GM21381 (cell line): ENCODE data around the gene EIF4A3.

Experiments
- ATAC-seq: cut with Tn5 transposase; IDR thresholded peaks from one replicate; pipeline ENCODE4 v1.9.1; 2021; ENCODE audit warnings: mild to moderate bottlenecking, moderate library complexity; ENCODE audit not compliant: unreplicated experiment

Gene EIF4A3

DNA sequence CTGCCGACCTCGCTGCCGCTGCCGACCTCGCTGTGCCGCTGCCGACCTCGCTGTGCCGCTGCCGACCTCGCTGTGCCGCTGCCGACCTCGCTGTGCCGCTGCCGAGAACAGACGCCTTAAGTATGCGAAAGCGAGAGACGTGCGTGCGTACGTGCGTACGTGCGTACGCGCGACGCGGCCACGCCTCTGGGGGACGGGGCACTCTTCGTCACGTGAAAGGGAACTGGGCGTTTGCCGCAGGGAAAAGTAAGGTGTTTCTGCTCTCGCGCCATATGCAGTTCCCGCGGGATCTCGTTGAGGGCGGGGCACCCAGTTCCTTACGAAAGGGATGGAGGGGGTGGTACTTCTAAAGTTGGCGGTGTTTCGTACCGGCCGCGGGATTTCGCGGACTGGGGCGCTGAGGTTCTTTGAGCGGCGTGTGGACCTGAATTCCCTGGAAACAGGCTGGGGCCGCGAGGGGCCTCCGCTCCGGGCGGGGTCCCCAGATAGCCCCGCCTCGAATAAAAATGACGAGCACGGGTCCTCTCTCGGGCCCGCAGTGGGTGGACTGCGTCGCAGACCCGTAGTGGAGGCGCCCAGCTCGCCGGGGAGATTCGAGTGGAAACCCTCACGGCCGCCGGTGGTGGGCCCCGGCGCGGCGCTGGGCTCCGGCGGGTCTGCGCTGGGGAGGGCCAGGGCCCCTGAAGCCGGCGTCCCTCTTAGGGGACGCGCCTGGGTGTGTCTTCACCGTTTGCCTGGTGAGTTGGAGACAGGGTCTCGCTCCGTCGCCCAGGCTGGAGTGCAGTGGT, at the start of gene EIF4A3:
Gene EIF4A3 (minus strand): TSS at position 94 of the 788 bp plus-strand sequence. CDS start 167 bp downstream, outside the sequence.
- peak; percentile 74 for ATAC-seq

DNA sequence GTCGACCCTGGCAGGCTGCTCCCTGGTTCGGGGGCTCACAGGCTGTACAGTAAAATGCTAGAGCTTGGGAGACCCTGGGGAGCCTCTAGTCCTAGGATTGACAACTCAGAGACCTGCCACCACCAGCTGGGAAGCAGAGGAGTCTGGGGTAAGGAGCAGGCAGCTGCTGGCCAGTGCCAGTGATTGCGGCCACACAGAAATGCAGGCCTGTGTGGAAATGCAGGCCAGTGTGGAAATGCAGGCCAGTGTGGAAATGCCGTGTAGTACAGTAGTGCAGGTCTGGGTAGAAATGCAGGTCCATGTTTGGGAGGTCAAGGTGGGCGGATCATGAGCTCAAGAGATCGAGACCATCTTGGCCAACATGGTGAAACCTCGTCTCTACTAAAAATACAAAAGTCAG, 49.7 kb upstream of the EIF4A3 start:
- ATAC-seq = no peak

DNA sequence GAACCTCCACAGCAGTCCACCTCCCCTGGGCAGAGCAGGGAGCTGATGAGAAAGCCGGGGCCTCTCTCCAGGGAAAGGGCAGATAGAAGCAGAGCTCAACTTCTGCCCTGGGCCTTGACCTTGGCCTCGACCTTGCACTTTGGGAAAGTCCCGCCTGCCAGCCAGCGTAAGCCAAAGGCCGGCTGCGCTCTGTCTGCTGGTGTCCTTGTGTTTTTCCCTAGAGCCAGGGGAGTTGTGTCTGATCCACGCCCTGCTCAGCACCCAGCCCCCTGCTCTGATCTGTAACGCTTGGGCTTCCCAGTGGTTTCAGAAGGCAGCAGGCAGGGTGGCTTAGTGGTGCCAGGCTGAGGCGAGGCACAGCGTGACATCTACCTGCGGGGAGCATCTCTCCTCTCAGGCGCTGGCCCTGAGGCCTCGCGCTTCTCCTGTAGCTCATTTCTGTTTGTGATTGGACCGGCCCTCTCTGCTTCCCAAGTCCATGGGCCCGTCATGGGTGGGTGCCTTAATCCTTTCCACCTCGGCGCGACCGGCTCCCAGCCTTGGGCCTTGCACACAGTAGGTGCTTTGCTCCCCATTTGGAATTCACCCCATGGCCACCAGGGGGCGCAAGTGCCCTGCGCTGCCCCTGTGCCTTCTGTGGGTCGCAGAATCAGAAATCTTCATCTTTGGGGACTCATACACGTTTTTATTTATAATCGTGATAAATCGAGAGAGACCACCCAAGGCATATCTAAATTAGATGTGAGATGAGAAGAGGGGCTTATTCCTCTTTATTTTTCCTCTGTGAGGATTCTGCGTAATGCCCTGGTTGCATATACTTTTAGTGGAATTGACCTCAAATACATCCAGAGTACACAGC, 49.0 kb upstream of the EIF4A3 start:
- no peak for ATAC-seq

DNA sequence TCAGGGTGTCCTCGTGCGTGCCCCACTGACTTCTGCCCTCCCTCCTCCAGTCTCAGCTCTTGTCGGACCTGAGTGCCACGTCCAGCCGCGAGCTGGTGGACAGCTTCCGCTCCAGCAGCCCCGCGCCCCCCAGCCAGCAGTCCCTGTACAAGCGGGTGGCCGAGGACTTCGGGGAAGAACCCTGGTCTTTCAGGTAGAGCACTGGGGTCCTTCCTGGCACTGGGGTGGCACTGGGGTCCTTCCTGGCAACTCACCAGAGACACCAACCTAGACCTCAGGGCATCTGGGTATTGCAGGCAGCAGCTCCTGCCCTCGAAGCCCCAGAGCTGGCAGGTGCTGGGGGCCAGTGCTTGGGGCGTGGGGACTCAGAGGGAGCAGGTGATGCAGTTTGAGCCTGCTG, 48.2 kb upstream of the EIF4A3 start:
- no peak for ATAC-seq

DNA sequence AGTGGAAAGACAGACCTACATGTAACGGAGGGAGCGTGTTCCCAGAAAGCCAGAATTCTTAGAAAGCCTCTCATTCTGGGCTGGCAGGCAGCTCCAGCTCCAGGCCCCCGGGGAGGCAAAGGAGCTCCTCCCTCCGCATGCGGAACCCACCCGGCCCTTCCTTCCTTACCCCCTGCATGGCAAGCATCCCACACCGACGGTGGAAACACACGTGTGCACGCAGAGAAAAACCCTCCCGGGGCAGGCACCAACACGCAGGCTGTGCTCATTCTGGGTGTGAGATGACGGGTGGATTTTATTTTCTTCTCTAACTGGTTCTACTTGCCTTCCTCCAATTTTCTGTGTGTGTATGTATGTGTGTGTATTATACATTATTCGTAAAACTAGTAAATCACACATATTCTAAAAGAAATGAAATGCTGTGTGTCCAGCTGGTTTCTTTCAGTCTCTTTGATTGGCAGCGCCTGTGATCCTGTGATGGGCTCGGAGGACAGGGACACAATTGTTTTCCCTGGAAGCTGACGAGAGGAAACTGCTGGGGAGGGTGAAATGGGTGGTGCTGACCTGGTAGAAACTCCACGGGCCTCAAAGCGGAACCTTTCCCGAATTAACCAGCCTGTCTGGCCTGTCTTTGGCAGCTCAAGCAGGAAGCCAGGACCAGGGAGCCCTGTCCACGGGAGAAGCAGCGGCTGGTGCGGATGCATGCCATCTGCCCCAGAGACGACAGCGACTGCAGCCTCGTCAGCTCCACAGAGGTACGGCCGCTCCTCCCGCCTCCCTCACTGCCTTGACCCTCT, 45.1 kb upstream of the EIF4A3 start:
- ATAC-seq = no peak

DNA sequence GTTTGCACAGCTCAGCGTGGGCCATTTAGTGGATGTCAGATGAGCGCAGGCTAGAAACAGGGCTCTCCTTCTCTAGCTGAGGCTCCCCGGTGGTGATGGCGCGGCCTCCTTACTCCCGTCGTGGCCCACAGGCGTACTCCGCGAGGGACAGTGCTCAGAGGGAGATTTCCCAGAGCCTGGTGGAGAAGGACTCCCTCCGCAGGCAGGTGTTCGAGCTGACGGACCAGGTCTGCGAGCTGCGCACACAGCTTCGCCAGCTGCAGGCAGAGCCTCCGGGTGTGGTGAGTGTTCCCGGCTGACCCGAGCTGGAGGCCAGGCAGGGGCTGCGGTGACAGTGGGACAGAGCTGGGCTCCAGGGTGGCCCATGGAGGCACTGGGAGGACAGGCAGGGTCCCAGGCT, 44.3 kb upstream of the EIF4A3 start:
- no peak for ATAC-seq

DNA sequence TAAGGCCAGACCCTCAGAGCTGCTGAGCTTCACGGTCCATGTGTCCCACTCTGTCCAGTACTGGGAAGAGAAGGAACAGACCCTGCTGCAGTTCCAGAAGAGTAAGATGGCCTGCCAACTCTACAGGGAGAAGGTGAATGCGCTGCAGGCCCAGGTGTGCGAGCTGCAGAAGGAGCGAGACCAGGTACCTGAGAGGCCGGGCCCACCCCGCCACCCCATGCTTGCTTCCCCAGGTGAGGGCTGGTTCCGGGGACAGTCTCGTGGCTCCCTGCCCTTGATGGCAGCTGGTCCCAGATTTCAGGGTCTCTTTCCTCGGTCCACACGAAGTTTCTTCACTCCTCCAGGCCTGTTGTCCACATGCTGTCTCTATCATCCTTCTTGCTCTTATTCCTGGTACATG, 43.8 kb upstream of the EIF4A3 start:
- no peak for ATAC-seq

DNA sequence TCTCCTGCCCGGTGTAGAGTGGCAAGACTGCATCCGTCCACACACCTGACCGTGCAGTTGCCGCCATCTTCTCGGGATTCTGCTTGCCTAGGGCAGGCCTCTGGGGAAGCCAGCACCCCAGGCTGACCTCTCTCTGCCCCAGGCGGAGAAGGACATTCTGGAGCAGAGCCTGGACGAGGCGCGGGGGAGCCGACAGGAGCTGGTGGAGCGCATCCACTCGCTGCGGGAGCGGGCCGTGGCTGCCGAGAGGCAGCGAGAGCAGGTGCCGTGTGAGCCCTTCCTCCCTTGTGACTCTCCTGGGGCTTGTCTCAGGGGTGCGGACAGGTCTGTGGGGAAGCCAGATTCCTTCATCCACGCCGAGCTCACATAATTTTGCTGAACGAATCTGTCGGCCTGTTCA, 42.7 kb upstream of the EIF4A3 start:
- ATAC-seq = no peak

DNA sequence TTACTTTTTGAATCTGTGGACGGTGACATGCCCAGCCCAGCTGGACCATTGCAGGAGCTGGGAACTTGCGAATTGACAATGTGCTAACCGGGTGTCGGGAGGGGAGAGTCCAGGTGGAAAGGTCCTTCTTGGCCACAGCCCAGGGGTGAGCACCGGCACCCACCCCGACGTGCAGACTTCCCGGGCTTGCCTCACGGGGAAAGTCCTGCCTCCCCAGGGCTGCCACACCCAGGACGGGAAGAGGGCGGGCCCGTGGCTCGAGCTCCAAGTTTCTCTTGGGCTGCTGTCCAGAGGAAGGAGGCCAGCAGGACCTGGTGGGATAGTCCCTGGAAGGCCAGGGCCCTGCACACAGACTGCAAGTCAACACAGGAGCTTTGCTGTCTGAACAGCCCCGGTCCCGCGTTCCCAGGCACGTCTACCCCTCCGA, 40.6 kb upstream of the EIF4A3 start:
- ATAC-seq = no peak

DNA sequence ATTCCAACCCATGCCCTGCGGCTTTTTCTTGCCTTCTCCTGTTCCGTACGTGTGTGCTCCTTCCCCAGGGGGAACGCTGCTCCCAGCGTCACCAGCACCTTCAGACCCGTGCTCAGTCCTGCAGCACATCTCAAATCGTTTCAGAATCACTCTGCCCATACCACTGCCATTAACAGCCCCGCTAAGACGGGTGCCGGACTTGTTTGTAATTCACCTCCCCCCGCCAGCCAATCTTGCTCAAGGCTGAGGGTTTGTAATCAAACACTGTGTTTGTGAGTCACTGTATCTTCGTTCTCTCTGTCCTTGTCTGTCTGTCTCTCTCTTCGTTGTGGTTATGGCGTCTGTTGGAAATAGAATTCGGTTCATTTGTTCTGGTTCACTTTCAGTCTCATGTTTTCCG, 40.2 kb upstream of the EIF4A3 start:
- ATAC-seq = no peak

DNA sequence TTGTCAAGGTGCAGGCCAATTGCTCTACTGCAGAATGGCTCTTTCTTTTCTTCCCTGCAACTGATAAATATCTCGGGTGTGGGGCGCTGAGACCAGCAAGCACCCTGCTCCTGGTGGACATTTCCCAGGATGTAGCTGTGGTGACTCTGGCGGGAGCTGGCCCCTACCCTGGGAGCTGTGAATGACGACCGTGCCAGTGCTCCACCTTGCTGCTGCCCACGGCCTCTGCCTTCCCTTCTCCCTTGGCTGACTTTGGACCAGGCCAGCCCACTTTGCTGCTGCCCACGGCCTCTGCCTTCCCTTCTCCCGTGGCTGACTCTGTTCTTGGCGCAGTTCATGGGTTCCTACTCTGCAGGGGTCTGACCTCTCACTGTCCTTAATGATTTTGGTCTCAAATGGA, 39.0 kb upstream of the EIF4A3 start:
- ATAC-seq = no peak

DNA sequence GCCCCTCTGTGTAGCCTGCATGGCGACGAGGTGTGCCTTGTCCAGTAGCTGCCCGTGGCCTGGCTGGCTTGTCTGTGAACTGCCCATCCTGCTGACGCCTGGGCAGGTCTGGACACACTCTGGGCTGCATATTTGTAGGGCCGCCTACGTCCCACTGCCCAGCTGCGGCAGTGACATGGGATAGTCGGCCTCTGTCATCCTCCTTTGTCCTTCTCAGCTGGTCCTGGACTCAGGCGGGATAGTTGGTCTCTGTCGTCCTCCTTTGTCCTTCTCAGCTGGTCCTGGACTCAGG, 37.4 kb upstream of the EIF4A3 start:
- no peak for ATAC-seq

DNA sequence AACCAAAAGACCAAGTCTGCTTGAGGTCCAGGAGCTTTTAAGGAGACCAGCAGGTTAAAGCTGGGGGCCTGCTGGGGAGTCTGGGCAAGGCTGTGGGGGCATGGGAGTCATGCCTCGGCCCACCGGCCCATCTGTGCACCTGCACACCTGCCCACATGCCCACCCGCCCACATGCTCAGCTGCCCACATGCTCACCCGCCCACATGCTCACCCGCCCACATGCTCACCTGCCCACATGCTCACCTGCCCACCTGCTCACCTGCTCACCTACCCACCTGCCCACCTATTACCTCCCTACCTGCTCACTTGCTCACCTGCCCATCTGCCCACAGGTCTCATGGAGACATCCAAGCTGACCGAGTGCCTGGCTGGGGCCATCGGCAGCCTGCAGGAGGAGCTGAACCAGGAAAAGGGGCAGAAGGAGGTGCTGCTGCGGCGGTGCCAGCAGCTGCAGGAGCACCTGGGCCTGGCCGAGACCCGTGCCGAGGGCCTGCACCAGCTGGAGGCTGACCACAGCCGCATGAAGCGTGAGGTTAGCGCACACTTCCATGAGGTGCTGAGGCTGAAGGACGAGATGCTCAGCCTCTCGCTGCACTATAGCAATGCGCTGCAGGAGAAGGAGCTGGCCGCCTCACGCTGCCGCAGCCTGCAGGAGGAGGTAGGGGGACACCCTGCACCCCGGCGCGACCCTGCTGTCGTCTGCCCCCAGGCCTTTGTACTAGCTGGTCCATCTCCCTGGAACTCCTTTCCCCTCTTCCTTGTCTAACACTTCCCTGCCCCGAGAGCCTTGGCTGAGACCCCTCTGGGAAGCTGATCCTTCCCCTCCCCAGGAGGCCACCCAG, 36.9 kb upstream of the EIF4A3 start:
- no peak for ATAC-seq

DNA sequence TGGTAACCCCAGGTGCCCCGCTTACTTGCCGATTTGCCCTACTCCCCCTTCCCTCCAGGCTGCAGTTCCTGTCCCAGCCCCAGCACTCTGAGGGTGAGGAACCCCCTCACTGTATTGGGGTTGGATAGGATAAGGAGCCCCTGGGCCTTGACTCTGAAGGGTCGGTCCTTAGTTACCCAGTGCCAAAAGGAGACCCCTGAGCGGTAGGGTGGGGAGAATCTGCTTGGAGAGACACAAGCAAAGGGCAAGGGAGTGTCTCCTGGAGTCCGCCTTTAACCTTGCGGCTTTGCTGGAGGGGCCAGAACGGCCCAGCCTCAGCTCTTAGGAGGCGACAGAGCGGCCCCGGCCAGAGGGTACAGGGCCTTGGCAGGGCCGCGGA, 35.9 kb upstream of the EIF4A3 start:
- no peak for ATAC-seq

DNA sequence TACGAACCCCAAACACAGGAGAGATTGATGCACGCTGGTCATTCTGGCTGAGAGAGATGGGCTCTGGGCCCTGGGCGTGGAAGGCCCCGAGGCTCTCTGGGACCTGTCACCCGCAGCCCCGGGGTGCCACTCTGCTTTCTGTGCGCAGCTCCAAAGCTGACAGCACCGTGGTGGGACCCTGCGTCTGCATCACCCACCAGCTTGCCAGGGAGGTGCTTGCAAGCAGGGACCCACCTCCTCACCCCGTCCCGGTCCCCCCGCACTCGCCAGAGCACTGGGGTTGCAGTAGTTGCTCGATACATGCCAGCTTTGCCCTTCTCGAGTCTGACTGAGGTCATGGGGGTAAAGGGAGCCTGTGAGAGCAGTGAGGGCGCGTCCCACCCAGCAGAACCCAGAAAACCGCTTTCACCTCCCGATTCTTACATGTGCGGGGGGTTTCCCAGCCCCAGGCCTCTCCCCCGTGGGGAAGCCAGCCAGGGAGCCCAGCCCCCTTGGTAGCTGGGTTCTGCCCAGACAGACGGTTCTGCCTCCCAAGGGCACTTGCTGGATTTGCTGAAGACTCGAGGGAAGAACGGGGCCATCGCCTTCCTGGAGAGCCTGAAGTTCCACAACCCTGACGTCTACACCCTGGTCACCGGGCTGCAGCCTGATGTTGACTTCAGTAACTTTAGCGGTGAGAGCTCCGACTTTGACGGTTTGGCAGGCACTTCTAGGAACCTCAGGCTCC, 35.4 kb upstream of the EIF4A3 start:
- ATAC-seq = no peak

DNA sequence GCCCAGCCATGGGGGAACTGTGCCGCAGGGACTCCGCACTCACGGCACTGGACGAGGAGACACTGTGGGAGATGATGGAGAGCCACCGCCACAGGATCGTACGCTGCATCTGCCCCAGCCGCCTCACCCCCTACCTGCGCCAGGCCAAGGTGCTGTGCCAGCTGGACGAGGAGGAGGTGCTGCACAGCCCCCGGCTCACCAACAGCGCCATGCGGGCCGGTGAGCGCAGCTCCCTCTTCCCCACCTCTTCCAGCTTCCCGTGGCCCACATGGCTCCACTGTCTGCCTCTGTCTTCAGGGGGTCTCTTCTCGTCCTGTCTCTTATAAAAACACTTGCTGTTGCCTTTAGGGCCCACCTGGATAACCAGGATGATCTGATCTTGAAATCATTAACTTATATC, 34.5 kb upstream of the EIF4A3 start:
- no peak for ATAC-seq

DNA sequence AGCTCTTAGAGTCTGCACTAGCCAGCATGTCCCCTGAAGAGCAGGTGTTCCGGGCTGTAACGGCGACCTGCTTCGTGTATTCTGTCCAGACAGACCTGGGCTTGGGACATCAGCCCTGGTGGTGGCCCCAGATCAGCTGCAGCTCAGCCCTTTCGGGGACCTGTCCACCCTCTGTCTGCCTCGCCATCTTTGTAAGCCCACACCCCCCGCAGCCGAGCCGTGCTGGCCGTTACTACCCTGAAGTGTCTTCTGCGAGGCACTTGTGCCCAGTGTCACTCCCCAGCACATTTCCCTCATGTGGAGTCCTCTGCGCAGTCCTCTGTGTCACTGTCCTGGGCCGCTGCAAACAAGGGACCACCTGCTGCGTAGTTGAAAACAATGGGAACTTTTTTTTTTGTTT, 33.3 kb upstream of the EIF4A3 start:
- ATAC-seq = no peak

DNA sequence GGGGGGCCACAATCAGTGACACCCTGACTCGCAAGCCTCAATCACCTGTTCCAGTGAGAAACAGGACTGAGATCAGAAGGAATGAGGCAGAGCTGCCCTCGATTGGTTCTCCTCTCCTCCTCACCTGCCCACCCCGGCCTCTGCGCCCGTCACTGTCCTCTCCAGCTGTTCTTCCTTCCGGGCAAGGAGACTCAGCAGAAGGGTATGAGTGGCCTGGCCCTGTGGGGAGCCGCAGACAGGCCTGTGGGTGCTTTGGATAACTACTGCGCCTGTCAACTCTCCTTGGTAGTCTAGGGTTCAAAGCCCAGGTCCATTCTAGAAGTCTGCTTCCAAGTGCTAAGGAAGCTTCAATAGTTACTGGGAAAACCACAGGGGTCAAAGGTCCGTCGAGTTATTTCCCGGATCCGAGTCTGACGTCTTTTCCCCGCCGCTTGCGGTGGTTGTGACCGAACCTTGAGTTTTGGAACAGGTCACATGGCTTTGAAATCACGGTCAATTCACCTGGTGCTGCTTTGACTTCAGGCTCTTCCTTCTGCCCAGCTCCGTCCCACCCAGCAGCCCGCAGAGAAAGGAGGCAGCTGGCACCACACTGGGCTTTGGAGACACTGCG, 31.2 kb upstream of the EIF4A3 start:
- ATAC-seq = no peak

DNA sequence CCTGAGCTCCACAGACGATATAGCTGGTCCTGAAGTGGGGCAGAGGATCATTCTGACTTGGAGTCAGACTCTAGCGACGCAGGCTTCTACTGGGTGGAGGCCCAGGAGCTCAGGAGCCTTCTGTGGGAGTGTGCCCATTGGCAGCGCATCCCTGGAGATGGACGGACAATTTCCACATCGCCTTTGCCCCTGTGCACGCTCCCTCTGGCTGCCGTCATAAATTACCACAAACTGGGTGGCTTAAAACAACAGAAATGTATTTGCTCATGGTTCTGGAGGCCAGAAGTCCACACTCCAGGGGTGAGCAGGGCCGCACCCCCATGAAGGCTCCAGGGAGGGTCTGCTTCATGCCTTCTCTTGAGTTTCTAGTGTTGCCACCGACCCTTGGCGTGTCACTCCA, 29.8 kb upstream of the EIF4A3 start:
- ATAC-seq = no peak

DNA sequence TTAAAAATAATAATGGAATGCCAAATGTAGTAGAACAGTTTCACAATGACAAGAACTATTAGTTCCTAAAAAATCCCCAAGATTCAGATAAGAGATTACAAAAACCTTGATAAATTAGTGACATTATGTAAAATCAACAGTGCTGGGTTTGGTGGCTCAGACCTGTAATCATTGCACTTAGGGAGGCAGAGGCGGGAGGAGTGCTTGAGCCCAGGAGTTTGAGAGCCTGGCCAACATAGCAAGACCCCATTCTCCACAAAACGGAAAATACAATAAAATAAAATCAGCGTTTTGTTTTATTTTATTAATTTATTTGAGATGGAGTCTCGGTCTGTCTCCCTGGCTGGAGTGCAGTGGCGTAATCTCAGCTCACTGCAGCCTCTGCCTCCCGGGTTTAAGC, 27.0 kb upstream of the EIF4A3 start:
- ATAC-seq = no peak
